C4-2B (cell line): Measurements from ENCODE around the gene EIF2S2.

Source experiments
- ZFX ChIP-seq: fragments of 450-650 bp; IDR thresholded peaks from 2 replicates; pipeline ENCODE4 v1.6.1; 2017
- TF ChIP-seq, protein P1 (sequence below): fragments of 450-650 bp; conservative IDR thresholded peaks from 2 replicates; pipeline ENCODE4 v1.5.1; 2017; ENCODE audit warnings: mild to moderate bottlenecking

DNA sequence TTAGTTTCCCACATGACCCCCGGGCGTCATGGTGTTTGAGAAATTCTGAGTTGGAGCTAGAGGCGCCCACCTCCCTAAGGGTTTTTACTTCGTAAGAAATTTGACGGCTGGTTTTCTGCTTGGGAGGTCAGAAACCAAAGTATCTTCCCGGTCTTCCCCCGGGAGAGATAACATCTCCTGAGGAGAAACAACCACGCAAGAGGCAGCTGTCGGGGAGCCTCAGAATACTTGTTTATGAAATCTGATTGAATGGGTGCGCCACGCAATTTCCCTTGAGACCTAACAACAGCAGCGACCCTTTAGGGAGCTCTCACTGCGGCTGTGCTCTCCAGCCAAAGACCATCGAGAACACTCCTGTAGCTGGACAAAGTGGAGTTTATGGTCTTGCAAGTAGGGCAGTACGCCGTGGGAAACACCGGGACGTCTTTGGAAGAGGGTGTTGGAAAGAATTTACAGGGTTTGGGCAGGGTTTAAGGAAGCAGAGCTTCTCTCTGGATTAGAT, 608 bp upstream of the EIF2S2 start:
- TF ChIP-seq, protein P1, sequence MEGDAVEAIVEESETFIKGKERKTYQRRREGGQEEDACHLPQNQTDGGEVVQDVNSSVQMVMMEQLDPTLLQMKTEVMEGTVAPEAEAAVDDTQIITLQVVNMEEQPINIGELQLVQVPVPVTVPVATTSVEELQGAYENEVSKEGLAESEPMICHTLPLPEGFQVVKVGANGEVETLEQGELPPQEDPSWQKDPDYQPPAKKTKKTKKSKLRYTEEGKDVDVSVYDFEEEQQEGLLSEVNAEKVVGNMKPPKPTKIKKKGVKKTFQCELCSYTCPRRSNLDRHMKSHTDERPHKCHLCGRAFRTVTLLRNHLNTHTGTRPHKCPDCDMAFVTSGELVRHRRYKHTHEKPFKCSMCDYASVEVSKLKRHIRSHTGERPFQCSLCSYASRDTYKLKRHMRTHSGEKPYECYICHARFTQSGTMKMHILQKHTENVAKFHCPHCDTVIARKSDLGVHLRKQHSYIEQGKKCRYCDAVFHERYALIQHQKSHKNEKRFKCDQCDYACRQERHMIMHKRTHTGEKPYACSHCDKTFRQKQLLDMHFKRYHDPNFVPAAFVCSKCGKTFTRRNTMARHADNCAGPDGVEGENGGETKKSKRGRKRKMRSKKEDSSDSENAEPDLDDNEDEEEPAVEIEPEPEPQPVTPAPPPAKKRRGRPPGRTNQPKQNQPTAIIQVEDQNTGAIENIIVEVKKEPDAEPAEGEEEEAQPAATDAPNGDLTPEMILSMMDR = no peak
- TF ChIP-seq ZFX = no peak
